ENCODE results near the gene INSL3.
"Not testable (repeated sequence)": the region's sequence is repeated elsewhere in the genome, so short reads cannot be mapped to it uniquely, and the experiment has no call there.

Gene INSL3

GRCh38 chr19:17780781-17781180 lies 40.5 kb downstream of the INSL3 start:
- TF ChIP-seq, protein P1, sequence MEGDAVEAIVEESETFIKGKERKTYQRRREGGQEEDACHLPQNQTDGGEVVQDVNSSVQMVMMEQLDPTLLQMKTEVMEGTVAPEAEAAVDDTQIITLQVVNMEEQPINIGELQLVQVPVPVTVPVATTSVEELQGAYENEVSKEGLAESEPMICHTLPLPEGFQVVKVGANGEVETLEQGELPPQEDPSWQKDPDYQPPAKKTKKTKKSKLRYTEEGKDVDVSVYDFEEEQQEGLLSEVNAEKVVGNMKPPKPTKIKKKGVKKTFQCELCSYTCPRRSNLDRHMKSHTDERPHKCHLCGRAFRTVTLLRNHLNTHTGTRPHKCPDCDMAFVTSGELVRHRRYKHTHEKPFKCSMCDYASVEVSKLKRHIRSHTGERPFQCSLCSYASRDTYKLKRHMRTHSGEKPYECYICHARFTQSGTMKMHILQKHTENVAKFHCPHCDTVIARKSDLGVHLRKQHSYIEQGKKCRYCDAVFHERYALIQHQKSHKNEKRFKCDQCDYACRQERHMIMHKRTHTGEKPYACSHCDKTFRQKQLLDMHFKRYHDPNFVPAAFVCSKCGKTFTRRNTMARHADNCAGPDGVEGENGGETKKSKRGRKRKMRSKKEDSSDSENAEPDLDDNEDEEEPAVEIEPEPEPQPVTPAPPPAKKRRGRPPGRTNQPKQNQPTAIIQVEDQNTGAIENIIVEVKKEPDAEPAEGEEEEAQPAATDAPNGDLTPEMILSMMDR (IDR thresholded peaks at IDR 0.05; ENCODE audit: insufficient read depth, low read length, missing control alignments), result no peak
- ChIA-PET POLR2A (no interaction called here), CTCF (interaction anchor here (0.8 to 3.9 kb wide), 2 partner anchors 14 to 74 kb away, joined by 3 to 13 read pairs; no protein-coding TSS in a partner anchor)
- DNase-seq (ENCODE audit: low read depth, low spot score), result no peak
- no peak overlapping the region for H3K4me3 ChIP-seq (ENCODE audit: low read depth, low read length)

DNA sequence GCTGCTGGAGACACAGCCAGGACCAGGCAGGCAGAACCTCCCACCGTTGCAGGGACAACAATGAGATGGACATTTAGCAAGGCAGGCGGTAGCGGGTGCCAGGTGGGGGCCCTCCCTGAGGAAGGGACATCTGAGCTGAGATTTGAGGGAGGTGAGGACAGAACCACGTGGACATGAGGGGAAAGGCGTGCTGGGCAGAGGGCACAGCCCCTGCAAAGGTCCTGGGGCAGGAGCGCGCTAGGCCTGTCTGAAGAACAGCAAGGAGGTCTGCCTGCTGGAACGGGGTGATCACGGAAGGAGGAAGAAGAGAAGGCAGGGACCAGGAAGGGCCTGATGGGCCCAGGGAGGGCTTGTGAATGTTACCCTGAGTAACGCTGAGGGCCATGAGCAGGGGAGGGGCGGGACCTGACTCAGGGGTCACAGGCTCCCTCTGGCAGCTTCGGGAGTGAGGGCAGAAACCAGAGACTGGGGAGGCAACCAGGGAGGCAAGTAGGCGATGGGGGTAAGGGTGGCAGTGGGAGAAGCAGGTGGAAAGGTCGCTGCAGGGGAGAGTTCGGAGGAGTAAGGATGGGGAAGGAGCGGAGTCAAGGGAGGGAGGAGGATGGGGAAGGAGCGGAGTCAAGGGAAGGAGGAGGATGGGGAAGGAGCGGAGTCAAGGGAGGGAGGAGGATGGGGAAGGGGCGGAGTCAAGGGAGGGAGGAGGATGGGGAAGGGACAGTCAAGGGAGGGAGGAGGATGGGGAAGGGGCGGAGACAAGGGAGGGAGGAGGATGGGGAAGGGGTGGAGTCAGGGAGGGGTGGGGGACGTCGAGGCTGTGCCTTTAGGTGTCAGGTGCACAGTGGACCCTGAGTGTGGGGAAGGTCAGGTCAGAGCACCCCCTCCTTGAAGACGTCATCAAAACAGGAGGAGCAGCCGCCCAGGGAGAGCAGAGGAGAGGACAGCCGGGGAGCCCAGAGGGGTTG lies 42.1 kb downstream of the INSL3 start:
- peak overlapping the region; percentile 29 for H3K4me3 ChIP-seq (ENCODE audit: low read depth, low read length)
- DNase-seq (ENCODE audit: low read depth, low spot score), result no peak
- TF ChIP-seq, protein P1 (IDR thresholded peaks at IDR 0.05; ENCODE audit: insufficient read depth, low read length, missing control alignments), result no peak
- POLR2A ChIA-PET, result no interaction called here
- CTCF ChIA-PET, result interaction anchor here (0.6 kb wide), 1 partner anchor 345 kb away, joined by 3 read pairs; no protein-coding TSS in a partner anchor

DNA sequence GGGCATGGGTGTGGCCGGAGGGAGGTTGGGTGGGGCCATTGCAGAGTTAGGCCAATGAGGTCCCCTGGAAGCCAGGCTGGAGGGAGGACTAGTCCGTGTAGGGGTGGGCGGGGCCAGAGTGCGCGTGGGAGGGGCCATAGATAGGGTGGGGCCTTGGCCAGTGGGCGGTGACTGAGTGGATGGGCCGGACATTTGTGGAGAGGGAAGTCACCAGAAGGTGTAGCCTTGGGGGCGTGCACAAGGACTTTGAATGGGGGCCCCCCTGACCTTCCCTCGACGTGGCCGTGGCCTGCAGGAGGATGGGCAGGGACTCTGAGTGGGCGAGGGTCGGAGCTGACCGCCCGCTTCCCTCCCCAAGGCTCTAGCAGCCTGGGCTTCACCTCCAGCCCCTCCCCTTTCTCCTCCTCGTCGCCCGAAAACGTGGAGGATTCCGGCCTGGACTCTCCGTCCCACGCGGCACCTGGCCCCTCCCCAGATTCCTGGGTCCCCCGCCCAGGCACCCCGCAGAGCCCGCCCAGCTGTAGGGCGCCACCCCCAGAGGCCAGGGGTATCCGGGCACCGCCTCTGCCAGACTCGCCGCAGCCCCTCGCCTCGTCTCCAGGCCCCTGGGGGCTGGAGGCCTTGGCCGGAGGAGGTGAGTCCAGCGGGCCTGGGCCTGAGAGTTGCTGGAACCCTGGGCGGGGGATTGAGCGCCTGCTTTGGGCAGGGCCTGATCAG lies 42.9 kb downstream of the INSL3 start:
- TF ChIP-seq, protein P1 (IDR thresholded peaks at IDR 0.05; ENCODE audit: insufficient read depth, low read length, missing control alignments), result no peak
- no peak for DNase-seq (ENCODE audit: low read depth, low spot score)
- ChIA-PET POLR2A (no interaction called here), CTCF (interaction anchor here (1.3 kb wide), 1 partner anchor 9 kb away, joined by 4 read pairs; no protein-coding TSS in a partner anchor)
- H3K4me3 ChIP-seq (ENCODE audit: low read depth, low read length), result peak overlapping the region; percentile 29

DNA sequence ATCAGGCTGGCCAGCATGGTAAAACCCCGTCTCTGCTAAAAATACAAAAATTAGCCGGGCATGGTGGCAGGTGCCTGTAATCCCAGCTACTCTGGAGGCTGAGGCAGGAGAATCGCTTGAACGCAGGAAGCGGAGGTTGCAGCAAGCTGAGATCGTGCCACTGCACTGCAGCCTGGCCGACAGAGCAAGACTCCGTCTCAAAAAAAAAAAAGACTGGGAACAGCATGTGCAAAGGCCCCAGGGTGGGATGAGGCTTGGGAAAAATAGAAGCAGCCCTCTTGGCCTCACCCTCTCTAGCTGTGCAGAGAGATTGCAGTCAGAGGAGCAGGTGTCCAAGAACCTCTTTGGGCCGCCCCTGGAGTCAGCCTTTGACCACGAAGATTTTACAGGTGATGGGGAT lies 43.5 kb downstream of the INSL3 start:
- CTCF ChIA-PET, result interaction anchor here (0.9 to 1.5 kb wide), 3 partner anchors 9 to 22 kb away, joined by 4 to 5 read pairs (median 5); no protein-coding TSS in a partner anchor
- H3K4me3 ChIP-seq (ENCODE audit: low read depth, low read length); POLR2A ChIA-PET; DNase-seq (ENCODE audit: low read depth, low spot score): not testable (repeated sequence)

DNA sequence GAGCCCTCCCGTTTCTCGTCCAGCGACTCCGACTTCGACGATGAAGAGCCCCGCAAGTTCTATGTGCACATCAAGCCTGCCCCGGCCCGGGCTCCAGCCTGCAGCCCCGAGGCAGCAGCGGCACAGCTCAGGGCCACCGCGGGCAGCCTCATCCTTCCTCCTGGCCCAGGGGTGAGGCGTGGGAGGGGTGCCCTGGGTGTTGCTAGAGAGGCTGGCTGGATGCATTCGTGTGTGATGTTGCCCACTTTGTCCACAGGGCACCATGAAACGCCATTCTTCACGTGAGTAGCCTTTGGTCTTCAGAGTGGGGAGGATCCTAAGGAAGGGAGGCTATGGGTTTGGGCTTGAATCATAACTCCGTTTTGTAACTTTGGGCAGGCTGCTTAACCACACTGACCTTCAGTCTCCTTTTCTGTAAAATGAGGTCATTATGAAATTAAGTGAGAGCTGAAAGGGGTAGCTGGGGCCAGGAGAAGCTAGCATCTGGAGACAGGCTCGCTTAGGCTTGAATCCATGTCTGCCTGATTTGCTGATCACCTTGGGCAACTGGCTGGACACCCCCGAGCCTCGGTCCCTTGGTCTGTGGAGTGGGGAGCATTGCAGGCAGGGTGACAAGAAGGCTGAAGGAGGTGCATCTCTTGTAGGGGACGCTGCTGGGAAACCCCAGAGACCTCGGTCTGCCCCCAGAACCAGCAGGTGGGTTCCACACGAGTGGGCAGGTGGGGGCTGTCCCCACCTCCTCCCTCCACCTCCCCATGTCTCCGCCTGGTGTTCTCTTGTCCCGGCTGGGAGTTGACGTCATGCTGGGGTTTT lies 45.1 kb downstream of the INSL3 start:
- ChIA-PET CTCF (interaction anchor here (1.0 to 2.5 kb wide), 6 partner anchors 10 to 280 kb away, joined by 3 to 16 read pairs (median 4); no protein-coding TSS in a partner anchor), POLR2A (no interaction called here)
- TF ChIP-seq, protein P1 (IDR thresholded peaks at IDR 0.05; ENCODE audit: insufficient read depth, low read length, missing control alignments), result no peak
- H3K4me3 ChIP-seq (ENCODE audit: low read depth, low read length), result no peak overlapping the region
- no peak for DNase-seq (ENCODE audit: low read depth, low spot score)

- DNase-seq (ENCODE audit: low read depth, low spot score), result no peak
- POLR2A ChIA-PET, result no interaction called here
- CTCF ChIA-PET, result interaction anchor here (0.7 to 2.5 kb wide), 8 partner anchors 9 to 279 kb away, joined by 3 to 16 read pairs (median 4); no protein-coding TSS in a partner anchor
- TF ChIP-seq, protein P1 (IDR thresholded peaks at IDR 0.05; ENCODE audit: insufficient read depth, low read length, missing control alignments), result peak; percentile 63
- no peak overlapping the region for H3K4me3 ChIP-seq (ENCODE audit: low read depth, low read length)
Observed at GRCh38 chr19:17775245-17775927, 45.9 kb downstream of the INSL3 start.

Data from AG04449 (cell line).